Measurements from ENCODE around the gene CCNF.
"Not testable (repeated sequence)": the region's sequence is repeated elsewhere in the genome, so short reads cannot be mapped to it uniquely, and the experiment has no call there.

Gene CCNF

DNA sequence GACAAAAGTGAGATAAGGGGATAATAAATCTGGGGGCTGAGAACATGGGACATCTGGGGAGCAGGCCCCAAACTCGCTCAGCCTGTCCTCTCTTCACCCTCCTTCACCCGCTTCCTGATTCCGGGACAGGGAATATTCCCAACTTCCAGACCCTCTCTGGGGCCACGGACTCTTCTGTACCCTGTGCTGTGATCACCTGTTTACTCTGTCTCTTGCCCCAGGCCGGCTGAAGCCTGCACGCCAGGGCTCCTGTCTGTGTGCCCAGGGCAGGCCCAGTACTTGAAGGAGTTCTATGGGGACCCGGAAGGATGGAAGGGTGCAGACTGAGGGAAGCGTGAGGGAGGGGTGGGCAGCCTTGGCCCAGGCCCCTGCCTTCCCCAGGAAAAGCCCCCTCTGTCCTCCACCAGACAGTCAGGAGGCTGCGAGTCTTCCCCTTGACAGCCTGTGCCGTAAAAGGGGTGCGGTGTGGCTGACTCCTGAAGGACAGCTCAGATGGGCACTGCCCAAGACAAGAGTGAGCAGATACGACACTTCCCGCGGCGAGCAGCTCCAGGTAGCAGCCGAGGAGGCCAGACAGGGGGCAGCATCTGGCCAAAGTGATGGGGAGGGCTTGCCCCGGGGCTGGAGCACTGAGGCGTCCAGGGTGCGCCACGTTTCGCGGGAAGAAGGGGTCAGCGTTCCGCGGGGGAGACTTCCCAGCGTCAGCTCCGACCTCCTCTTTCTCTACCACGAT, 1.0 kb upstream of the CCNF start:
- DNase-seq: peak; percentile 63

- DNase-seq: no peak
Measured at GRCh38 chr16:2428784-2429033, 538 bp upstream of the CCNF start.

- DNase-seq: no peak
Measured at GRCh38 chr16:2429771-2430663, 770 bp downstream of the CCNF start.

DNA sequence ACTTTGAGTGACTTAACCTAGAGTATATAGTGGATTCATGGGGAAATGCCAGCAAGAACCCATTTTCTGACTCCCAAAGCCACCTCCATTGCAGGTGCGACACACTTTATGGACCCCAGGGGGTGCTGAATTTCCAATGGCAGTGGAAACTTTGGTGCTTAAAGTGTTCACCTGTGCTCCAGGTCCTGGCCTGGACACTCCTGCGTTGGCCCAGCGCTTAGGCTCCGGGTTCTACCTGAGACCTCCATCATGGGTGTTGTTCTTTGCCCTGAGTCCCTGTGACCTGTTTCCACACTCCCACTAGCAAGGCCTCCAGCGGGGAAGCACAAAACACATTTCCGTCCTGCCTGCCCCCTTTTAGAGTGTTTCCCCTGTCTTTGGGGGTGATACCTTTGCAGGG, 3.0 kb downstream of the CCNF start:
- no peak for DNase-seq

DNA sequence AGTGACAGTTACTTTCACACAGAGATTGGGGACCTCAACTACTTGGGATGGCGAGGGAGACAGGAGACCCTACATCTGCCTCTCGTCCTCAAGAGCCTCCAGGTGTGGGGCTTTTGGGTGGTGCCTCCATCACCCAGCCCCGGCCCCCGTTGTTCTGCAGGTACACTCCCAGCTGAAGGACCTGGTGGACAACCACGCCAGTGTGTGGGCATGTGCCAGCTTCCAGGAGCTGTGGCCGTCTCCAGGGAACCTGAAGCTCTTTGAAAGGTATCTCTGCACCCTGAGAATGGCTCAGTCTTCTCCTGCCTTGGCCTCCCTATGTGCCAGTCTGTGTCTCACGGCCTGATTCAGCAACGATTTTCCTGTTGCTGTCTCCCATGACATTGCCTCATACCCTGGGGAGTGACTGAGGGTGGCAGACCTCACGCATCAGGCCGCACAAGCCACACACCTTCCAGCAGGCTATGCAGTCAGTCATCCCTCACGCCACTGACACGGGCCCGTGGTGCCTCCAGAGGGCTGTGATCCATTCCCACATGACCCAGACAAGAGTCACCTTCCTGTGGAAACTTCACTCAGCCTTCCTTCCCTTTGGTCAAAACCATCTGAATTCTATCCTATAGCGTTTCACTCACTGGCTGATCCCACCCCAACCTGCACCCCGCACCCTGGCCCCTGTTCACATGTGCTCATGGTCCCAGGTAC, 3.7 kb downstream of the CCNF start:
- no peak for DNase-seq

GRCh38 chr16:2435236-2435635, 6.0 kb downstream of the CCNF start:
- DNase-seq: not testable (repeated sequence)

GRCh38 chr16:2436110-2436509, 6.9 kb downstream of the CCNF start:
- DNase-seq: no peak

GRCh38 chr16:2437032-2437790, 8.0 kb downstream of the CCNF start:
- no peak for DNase-seq

DNA sequence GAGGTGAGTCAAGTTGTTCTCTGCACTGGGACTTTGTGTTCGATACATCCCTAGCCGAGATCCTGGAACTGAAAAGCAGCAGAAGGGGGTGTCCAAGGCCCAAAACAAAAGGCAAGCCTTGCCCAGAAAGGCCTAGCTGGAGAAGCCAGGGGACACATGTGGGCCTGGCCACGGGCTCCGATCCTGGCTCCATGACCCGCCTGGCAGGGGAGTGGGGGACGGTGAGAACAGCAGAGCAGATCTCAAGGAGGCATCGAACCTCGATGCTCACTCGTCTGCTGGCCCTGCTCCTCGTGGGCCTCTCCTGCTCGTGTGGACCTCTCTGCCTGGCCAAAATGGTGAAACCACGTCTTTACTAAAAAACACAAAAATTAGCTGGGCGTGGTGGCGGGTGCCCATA, 8.9 kb downstream of the CCNF start:
- no peak for DNase-seq

- no peak for DNase-seq
Measured at GRCh38 chr16:2439598-2439997, 10.4 kb downstream of the CCNF start.

DNA sequence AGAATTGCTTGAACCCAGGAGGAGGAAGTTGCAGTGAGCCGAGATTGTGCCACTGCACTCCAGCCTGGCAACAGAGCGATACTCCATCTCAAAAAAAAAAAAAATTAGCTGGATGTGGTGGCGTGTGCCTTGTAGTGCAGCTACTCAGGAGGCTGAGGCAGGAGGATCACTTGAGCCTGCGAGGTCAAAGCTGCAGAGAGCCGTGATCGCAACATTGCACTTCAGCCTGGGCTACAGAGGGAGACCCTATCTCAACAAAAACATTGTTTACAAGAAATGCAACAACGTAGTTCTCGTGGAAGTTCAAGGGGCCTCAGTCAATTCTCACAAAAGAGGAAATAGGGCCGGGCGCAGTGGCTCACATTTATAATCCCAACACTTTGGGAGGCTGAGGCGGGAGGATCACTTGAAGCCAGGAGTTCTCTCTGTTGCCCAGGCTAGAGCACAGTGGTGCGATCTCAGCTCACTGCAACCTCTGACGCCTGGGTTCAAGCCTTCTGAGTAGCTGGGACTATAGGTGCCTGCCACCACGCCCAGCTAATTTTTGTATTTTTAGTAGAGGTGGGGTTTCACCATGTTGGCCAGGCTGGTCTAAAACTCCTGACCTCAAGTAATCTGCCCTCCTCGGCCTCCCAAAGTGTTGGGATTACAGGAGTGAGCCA, 12.0 kb downstream of the CCNF start:
- not testable (repeated sequence) for DNase-seq

- no peak for DNase-seq
Measured at GRCh38 chr16:2443555-2443954, 14.3 kb downstream of the CCNF start.

- DNase-seq: no peak
Measured at GRCh38 chr16:2447920-2448583, 18.8 kb downstream of the CCNF start.

DNA sequence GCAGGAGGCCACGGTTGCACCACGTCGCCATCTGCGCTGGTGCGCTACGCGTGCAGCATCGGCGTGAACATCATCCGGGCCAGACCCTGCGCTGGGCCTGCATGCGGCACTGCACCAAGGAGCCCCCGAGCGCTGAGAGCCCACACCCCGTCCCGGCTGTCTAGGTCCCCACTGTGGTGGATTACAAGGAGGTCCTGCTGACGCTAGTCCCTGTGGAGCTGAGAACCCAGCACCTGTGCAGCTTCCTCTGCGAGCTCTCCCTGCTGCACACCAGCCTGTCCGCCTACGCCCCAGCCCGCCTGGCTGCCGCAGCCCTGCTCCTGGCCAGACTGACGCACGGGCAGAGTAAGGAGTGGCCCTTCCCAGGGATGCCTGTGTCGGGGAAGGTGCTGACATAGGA, 19.9 kb downstream of the CCNF start:
- DNase-seq: no peak

DNA sequence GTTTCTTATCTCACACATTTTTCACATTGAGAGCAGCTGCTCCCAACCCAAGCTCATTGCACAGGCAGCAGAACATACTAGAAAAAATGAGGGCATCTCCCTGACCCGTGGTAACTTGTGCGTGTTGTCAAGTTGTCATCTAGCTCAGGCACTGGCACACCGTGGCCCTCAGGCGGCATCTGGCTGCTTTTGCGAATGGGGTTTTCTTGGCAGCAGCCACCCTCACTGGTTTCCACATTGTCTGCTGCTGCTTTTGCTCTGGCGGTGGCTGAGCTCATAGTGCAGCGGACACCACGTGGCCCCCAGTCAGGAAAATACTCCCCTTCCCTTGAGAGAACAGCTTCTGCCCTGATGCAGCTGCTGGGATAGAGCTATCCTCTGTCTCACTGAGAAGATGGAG, 21.3 kb downstream of the CCNF start:
- no peak for DNase-seq

DNA sequence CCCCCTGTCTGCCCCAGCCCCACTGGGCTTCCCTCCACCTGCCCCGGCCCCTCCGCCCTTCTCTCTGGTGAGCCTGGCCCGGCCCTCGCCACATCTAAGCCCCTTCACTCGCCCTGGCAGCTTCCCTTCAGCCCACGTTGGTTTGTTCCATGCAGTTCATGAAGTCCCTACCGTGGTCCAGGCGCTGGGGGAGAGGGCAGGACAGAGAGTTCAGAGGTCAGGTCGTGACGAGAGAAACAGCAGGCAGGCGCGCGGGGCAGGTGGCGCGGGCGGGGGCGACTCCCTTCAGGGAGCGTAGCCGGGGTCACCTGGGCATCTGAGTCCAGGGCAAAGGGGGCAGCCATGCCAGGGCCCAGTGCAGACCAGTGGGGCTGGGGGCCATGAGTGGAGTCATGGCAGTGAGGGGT, 21.7 kb downstream of the CCNF start:
- no peak for DNase-seq

GRCh38 chr16:2451851-2452320, 22.6 kb downstream of the CCNF start:
- no peak for DNase-seq

GRCh38 chr16:2452650-2453049, 23.4 kb downstream of the CCNF start:
- DNase-seq: no peak

GRCh38 chr16:2455081-2455845, 26.0 kb downstream of the CCNF start:
- no peak for DNase-seq

- no peak for DNase-seq
Measured at GRCh38 chr16:2456551-2457153, 27.4 kb downstream of the CCNF start.

- DNase-seq: no peak
Measured at GRCh38 chr16:2457267-2457666, 28.0 kb downstream of the CCNF start.
